ENCODE measurements around the gene EXO1. TPM values are rescaled to one million over a fixed set of nuclear protein-coding genes. Genes with fewer than 3 reads are reported as not detected.

EXO1 gene
- total and polyA plus RNA-seq, 9 of the 15 experiments (the other 6 are each of a cell fraction or from before 2014, with no cell fraction given) = 36.0 to 125 (median 83.9) TPM

DNA sequence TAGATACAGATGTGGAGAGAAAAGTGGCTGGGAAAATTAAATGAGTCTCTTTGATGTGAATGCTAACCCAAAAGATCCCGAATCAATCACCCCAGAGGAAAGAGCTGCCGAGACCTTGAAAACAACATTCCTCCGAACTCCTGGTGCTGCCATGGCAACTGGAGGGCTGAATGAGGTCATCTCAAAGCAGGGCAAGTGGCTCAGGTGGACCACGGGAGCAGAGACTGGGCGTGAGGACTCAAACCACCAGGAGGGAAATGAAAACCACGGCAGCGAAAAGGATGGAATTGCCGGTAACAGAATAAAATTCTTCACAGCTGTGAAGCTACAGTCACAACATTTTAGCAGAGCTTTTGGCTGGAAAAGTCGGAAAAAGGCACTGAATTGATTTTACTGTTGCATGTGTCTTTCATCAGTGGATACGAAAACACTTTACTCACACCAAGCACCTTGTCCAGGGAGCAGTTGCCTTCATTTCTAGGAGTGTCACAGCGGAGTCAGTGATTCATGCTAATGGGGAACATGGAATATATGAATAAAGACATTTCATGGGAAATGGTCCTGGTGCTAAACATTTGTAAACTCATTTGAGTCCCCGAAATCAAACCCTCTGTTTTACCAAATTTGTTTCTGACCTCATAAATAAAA lies 86.3 kb downstream of the EXO1 start (continued):
- TF ChIP-seq HNRNPH1 (optimal IDR thresholded peaks at IDR 0.05; ENCODE audit: low read depth, low read length) (no peak), TRIM24 (IDR thresholded peaks at IDR 0.05) (no peak), NR2C2 (CRISPR knock-in tag; IDR thresholded peaks at IDR 0.05) (no peak), NR2C2 (tag; IDR thresholded peaks at IDR 0.05) (no peak), RUNX1 (IDR thresholded peaks at IDR 0.05; ENCODE audit: low read depth) (no peak), RFX1 (IDR thresholded peaks at IDR 0.05) (peak; percentile 85), JUND (IDR thresholded peaks at IDR 0.05; ENCODE audit: borderline replicate concordance, low read depth, low read length) (peak; percentile 68), JUND (tag; IDR thresholded peaks at IDR 0.05; ENCODE audit: borderline replicate concordance, low read depth, low read length) (peak; percentile 27; the same call in 2 of the 3 replicates), CXXC5 (CRISPR knock-in tag; IDR thresholded peaks at IDR 0.05) (no peak), NEUROD1 (IDR thresholded peaks at IDR 0.05; ENCODE audit: borderline replicate concordance, low read depth, low read length, partially characterized antibody) (no peak), NFXL1 (CRISPR knock-in tag; IDR thresholded peaks at IDR 0.05) (no peak)
- TF ChIP-seq, protein P1, sequence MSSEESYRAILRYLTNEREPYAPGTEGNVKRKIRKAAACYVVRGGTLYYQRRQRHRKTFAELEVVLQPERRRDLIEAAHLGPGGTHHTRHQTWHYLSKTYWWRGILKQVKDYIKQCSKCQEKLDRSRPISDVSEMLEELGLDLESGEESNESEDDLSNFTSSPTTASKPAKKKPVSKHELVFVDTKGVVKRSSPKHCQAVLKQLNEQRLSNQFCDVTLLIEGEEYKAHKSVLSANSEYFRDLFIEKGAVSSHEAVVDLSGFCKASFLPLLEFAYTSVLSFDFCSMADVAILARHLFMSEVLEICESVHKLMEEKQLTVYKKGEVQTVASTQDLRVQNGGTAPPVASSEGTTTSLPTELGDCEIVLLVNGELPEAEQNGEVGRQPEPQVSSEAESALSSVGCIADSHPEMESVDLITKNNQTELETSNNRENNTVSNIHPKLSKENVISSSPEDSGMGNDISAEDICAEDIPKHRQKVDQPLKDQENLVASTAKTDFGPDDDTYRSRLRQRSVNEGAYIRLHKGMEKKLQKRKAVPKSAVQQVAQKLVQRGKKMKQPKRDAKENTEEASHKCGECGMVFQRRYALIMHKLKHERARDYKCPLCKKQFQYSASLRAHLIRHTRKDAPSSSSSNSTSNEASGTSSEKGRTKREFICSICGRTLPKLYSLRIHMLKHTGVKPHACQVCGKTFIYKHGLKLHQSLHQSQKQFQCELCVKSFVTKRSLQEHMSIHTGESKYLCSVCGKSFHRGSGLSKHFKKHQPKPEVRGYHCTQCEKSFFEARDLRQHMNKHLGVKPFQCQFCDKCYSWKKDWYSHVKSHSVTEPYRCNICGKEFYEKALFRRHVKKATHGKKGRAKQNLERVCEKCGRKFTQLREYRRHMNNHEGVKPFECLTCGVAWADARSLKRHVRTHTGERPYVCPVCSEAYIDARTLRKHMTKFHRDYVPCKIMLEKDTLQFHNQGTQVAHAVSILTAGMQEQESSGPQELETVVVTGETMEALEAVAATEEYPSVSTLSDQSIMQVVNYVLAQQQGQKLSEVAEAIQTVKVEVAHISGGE (CRISPR knock-in tag; IDR thresholded peaks at IDR 0.05) = no peak
- TF ChIP-seq, protein P2, sequence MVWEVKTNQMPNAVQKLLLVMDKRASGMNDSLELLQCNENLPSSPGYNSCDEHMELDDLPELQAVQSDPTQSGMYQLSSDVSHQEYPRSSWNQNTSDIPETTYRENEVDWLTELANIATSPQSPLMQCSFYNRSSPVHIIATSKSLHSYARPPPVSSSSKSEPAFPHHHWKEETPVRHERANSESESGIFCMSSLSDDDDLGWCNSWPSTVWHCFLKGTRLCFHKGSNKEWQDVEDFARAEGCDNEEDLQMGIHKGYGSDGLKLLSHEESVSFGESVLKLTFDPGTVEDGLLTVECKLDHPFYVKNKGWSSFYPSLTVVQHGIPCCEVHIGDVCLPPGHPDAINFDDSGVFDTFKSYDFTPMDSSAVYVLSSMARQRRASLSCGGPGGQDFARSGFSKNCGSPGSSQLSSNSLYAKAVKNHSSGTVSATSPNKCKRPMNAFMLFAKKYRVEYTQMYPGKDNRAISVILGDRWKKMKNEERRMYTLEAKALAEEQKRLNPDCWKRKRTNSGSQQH (CRISPR knock-in tag; IDR thresholded peaks at IDR 0.05) = no peak
- TF ChIP-seq, protein P3, sequence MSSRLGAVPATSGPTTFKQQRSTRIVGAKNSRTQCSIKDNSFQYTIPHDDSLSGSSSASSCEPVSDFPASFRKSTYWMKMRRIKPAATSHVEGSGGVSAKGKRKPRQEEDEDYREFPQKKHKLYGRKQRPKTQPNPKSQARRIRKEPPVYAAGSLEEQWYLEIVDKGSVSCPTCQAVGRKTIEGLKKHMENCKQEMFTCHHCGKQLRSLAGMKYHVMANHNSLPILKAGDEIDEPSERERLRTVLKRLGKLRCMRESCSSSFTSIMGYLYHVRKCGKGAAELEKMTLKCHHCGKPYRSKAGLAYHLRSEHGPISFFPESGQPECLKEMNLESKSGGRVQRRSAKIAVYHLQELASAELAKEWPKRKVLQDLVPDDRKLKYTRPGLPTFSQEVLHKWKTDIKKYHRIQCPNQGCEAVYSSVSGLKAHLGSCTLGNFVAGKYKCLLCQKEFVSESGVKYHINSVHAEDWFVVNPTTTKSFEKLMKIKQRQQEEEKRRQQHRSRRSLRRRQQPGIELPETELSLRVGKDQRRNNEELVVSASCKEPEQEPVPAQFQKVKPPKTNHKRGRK (tag; IDR thresholded peaks at IDR 0.05) = no peak
